Measurements from ENCODE around the gene CCL20. TPM values are rescaled to one million over a fixed set of nuclear protein-coding genes. Genes with fewer than 3 reads are reported as not detected.

CCL20 gene
- total and polyA plus RNA-seq, 2 of the 13 experiments (the other 11 are each of a cell fraction or from before 2014, with no cell fraction given) = 223 to 903 TPM

DNA sequence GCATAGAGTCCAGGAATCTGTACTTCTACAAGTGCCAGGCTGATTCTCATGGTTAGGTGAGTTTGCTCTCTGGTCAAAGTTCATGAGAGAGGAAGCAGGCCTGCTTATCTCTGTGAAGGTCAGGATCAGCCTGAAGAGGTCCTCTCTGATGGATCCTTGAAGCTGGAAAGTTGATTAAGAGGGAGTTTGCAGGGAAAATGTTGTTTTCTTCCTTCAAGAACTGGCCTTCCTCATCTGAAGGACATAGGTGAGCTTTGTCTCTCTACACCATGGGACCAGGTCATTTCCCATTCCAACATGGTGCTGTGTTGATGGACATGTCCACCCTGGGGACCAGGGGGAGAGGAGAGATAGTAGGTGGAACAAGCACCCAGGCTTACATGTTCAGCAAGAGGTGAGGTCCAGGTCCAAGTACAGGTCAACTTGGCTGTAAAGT is 14.9 kb downstream of the CCL20 start (continued):
- TF ChIP-seq ZNF333 (CRISPR knock-in tag; IDR thresholded peaks at IDR 0.05; ENCODE audit: borderline replicate concordance) (no peak), ZNF230 (CRISPR knock-in tag; IDR thresholded peaks at IDR 0.05) (peak; percentile 35; the same call in 1 of the 2 replicates), MYC (CRISPR knock-in tag; IDR thresholded peaks at IDR 0.05; ENCODE audit: borderline replicate concordance) (no peak), ELF3 (CRISPR knock-in tag; IDR thresholded peaks at IDR 0.05) (peak; percentile 44; the same call in 1 of the 2 replicates), TBX2 (CRISPR knock-in tag; IDR thresholded peaks at IDR 0.05; ENCODE audit: borderline replicate concordance) (0 out of 2 replicates have a peak, but pooled peaks have one; percentile 19), ZSCAN31 (CRISPR knock-in tag; IDR thresholded peaks at IDR 0.05; ENCODE audit: low read depth) (0 out of 2 replicates have a peak, but pooled peaks have one; percentile 33), FOXO1 (CRISPR knock-in tag; IDR thresholded peaks at IDR 0.05) (peak; percentile 26; the same call in 1 of the 2 replicates), SOX5 (CRISPR knock-in tag; IDR thresholded peaks at IDR 0.05; ENCODE audit: borderline replicate concordance) (peak; percentile 51; the same call in 1 of the 2 replicates), MBNL3 (CRISPR knock-in tag; conservative IDR thresholded peaks at IDR 0.05) (no peak), ZNF761 (CRISPR knock-in tag; conservative IDR thresholded peaks at IDR 0.05) (peak; percentile 39; the same call in 1 of the 2 replicates), KDM6A (CRISPR knock-in tag; IDR thresholded peaks at IDR 0.05; ENCODE audit: low read depth) (peak; percentile 23; the same call in 1 of the 2 replicates), MAZ (IDR thresholded peaks at IDR 0.05; ENCODE audit: borderline replicate concordance, low read depth, low read length) (no peak), MAZ (CRISPR knock-in tag; IDR thresholded peaks at IDR 0.05; ENCODE audit: low read depth) (0 out of 2 replicates have a peak, but pooled peaks have one; percentile 58), HDAC2 (CRISPR knock-in tag; IDR thresholded peaks at IDR 0.05) (peak; percentile 77), ZNF747 (CRISPR knock-in tag; IDR thresholded peaks at IDR 0.05; ENCODE audit: borderline replicate concordance) (peak; percentile 58; the same call in 1 of the 2 replicates)

- intact Hi-C loops (cut with micrococcal nuclease; ENCODE audit: unreplicated experiment) (no loop called here), in situ Hi-C loops (cut with HindIII; ENCODE audit: extremely low pct_ligation_motif_present, low pct_unique_long_range_greater_than_20kb) (no loop called here)
- H4K20me1 ChIP-seq (ENCODE audit: insufficient read depth, low read length) = no peaks in the 10 kb centered on the region
- H3K9ac ChIP-seq (ENCODE audit: insufficient read depth, low read depth, low read length) = no peak overlapping the region
- FAIRE-seq (peak; percentile 43), ATAC-seq (no peak), DNase-seq (ENCODE audit: low spot score) (no peak)
- no peak overlapping the region for H3K4me2 ChIP-seq (ENCODE audit: low read depth, low read length)
- CTCF ChIA-PET (ENCODE audit: low intra/inter-chr PET ratio, low total read pairs) = no interaction called here
- H3K27ac ChIP-seq (ENCODE audit: extremely low read length, insufficient read depth, low read length) = no peak overlapping the region
- H3K4me1 ChIP-seq (ENCODE audit: insufficient read depth, low read length) = peaks cover 37% of the 10 kb centered on the region
- no peaks in the 10 kb centered on the region for H3K36me3 ChIP-seq (replicated peaks in 1 of 2; ENCODE audit: control insufficient read depth in 1 of 2, insufficient read depth in 2 of 2, low read length in 2 of 2)
- no peaks in the 10 kb centered on the region for H3K9me3 ChIP-seq (ENCODE audit: low read length)
- peak overlapping the region; percentile 42 for H2AFZ ChIP-seq (ENCODE audit: low read length)
- TF ChIP-seq ATM (IDR thresholded peaks at IDR 0.05; ENCODE audit: borderline replicate concordance) (no peak), ZNF468 (CRISPR knock-in tag; IDR thresholded peaks at IDR 0.05) (no peak), THRA (CRISPR knock-in tag; IDR thresholded peaks at IDR 0.05; ENCODE audit: borderline replicate concordance) (no peak), ZNF331 (CRISPR knock-in tag; IDR thresholded peaks at IDR 0.05) (no peak), SMAD1 (CRISPR knock-in tag; IDR thresholded peaks at IDR 0.05; ENCODE audit: borderline replicate concordance, low read depth) (no peak), MAF1 (CRISPR knock-in tag; IDR thresholded peaks at IDR 0.05; ENCODE audit: borderline replicate concordance) (no peak), KAT2B (IDR thresholded peaks at IDR 0.05; ENCODE audit: borderline replicate concordance, low read depth, low read length) (no peak), SNAPC2 (CRISPR knock-in tag; IDR thresholded peaks at IDR 0.05) (no peak), ZNF326 (CRISPR knock-in tag; IDR thresholded peaks at IDR 0.05; ENCODE audit: borderline replicate concordance) (no peak), BRD4 (CRISPR knock-in tag; IDR thresholded peaks at IDR 0.05) (no peak)
- no peak overlapping the region for H3K4me3 ChIP-seq (replicated peaks in 1 of 3; ENCODE audit: insufficient read depth in 1 of 3, low read depth in 2 of 3, low read length in 3 of 3)
- no peaks in the 10 kb centered on the region for H3K27me3 ChIP-seq (ENCODE audit: control insufficient read depth in 1 of 2, insufficient read depth in 2 of 2, low read length in 2 of 2)
- BruUV-seq (replicated peaks) = no TSS peak
- no peaks in the 10 kb centered on the region for H3K79me2 ChIP-seq (ENCODE audit: insufficient read depth, low read length)
- POLR2A ChIA-PET = interaction anchor here (0.8 to 1.4 kb wide), 2 partner anchors 11 to 16 kb away, joined by 4 to 6 read pairs; partner anchors contain the start of gene CCL20
- WGBS (ENCODE audit: low lambda C conversion rate) = 58% methylated on average over 2 of the region's 2 CpGs
Observed at GRCh38 chr2:227829337-227829736, 15.7 kb downstream of the CCL20 start.
